Astrocyte (in vitro differentiated cells and primary cell): ENCODE data around the gene CPEB3. TPM values are rescaled to one million over a fixed set of nuclear protein-coding genes. Genes with fewer than 3 reads are reported as not detected.

Experiments
- DNase-seq: peaks from one replicate; pipeline ENCODE4 v3.0.0-alpha.2; 2010; ENCODE audit warnings: low read depth
- FAIRE-seq: peaks from 2 replicates; lab custom pipeline; 2011; peaks lifted over from hg19 to GRCh38; lab: Jason Lieb, UNC
- H2AFZ ChIP-seq: 2 replicates; pipeline ENCODE4 v1.6.0; 2012; ENCODE audit warnings: low read depth, low read length, inconsistent platforms
- H3K27ac ChIP-seq: 2 replicates; pipeline ENCODE4 v1.5.1; 2011; ENCODE audit warnings: low read depth, low read length, inconsistent platforms
- H3K27me3 ChIP-seq: 2 replicates; pipeline ENCODE4 v1.6.0; 2011; ENCODE audit warnings: low read length, inconsistent platforms; ENCODE audit not compliant: insufficient read depth
- H3K36me3 ChIP-seq: 2 replicates; pipeline ENCODE4 v1.5.1; 2011; ENCODE audit warnings: low read length, inconsistent platforms; ENCODE audit not compliant: insufficient read depth
- H3K4me1 ChIP-seq: 2 replicates; pipeline ENCODE4 v1.5.1; 2011; ENCODE audit warnings: low read length, inconsistent platforms; ENCODE audit not compliant: insufficient read depth
- H3K4me2 ChIP-seq: 2 replicates; pipeline ENCODE4 v1.6.0; 2012; ENCODE audit warnings: low read length, inconsistent platforms
- H3K4me3 ChIP-seq: 2 replicates; pipeline ENCODE4 v1.5.1; 2011; ENCODE audit warnings: low read depth, mild to moderate bottlenecking, low read length, inconsistent platforms; ENCODE audit not compliant: insufficient read depth
- H3K79me2 ChIP-seq: 2 replicates; pipeline ENCODE4 v1.6.0; 2012; ENCODE audit warnings: mild to moderate bottlenecking, low read length, inconsistent platforms; ENCODE audit not compliant: insufficient read depth
- H3K9ac ChIP-seq: 2 replicates; pipeline ENCODE4 v1.6.0; 2012; ENCODE audit warnings: mild to moderate bottlenecking, low read length, inconsistent platforms
- H3K9me3 ChIP-seq: 2 replicates; pipeline ENCODE4 v1.5.1; 2012; ENCODE audit warnings: low read depth, mild to moderate bottlenecking, low read length, inconsistent platforms; ENCODE audit not compliant: insufficient read depth
- H4K20me1 ChIP-seq: 2 replicates; pipeline ENCODE4 v1.6.0; 2012; ENCODE audit warnings: low read length, inconsistent platforms; ENCODE audit not compliant: insufficient read depth
- H3K27ac Mint-ChIP-seq: one replicate; pipeline ENCODE4 v1.8.0; 2021; ENCODE audit warnings: mild to moderate bottlenecking, mixed read lengths; ENCODE audit not compliant: unreplicated experiment
- H3K27me3 Mint-ChIP-seq: one replicate; pipeline ENCODE4 v1.8.0; 2021; ENCODE audit warnings: low read depth, mixed read lengths; ENCODE audit not compliant: unreplicated experiment
- H3K36me3 Mint-ChIP-seq: one replicate; pipeline ENCODE4 v1.8.0; 2021; ENCODE audit warnings: low read depth, mixed read lengths; ENCODE audit not compliant: unreplicated experiment
- H3K4me1 Mint-ChIP-seq: one replicate; pipeline ENCODE4 v1.8.0; 2021; ENCODE audit warnings: low read depth, mixed read lengths; ENCODE audit not compliant: unreplicated experiment
- H3K4me3 Mint-ChIP-seq: one replicate; pipeline ENCODE4 v1.8.0; 2021; ENCODE audit warnings: mild to moderate bottlenecking, moderate library complexity, mixed read lengths; ENCODE audit not compliant: unreplicated experiment
- H3K9me3 Mint-ChIP-seq: one replicate; pipeline ENCODE4 v1.8.0; 2021; ENCODE audit warnings: mild to moderate bottlenecking, mixed read lengths; ENCODE audit not compliant: unreplicated experiment
- CTCF ChIP-seq: IDR thresholded peaks from 2 replicates; pipeline ENCODE4 v1.5.1; 2011; ENCODE audit warnings: low read depth, mild to moderate bottlenecking, inconsistent platforms, low read length, moderate library complexity; ENCODE audit not compliant: insufficient read depth
- EZH2 ChIP-seq: IDR thresholded peaks from 2 replicates; pipeline ENCODE4 v1.6.1; 2012; ENCODE audit warnings: mild to moderate bottlenecking, low read length, inconsistent platforms; ENCODE audit not compliant: insufficient read depth
- total RNA-seq: library from RNA; stranded (reverse); gene quantifications from 2 replicates; pipeline ENCODE4 v1.2.1, GENCODE V29; 2021

The CPEB3 gene
- total RNA-seq, 1 donor from 2014 or later = 1.6 TPM

DNA sequence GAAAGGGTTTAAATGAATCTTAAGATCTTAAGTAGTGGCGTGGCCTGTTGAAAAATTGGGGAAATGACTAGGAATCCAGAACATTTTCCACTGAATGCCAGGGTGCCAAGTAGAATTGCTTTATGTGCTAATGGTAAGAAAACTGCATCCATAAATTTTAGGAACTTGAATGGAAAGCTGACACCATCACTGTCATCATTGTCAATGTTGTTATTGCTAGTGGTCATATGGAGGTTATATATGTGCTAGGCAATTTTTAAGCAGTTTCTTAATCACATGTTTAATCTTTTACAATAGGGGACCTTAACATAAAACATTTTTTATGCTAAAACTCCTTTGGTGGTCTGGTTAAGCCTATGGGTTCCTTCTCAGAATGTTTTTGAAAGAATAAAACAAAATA lies 13.2 kb upstream of the CPEB3 start:
- Mint-ChIP-seq H3K36me3 (no peaks in the 10 kb centered on the region), H3K4me3 (no peak overlapping the region), H3K27ac (no peak overlapping the region), H3K9me3 (no peaks in the 10 kb centered on the region), H3K27me3 (no peaks in the 10 kb centered on the region), H3K4me1 (peaks cover 5% of the 10 kb centered on the region)
- no peak overlapping the region for H3K4me2 ChIP-seq
- DNase-seq (no peak), FAIRE-seq (no peak)
- H3K4me1 ChIP-seq = no peaks in the 10 kb centered on the region
- no peak overlapping the region for H2AFZ ChIP-seq
- H3K27ac ChIP-seq = no peak overlapping the region
- H3K9me3 ChIP-seq = no peaks in the 10 kb centered on the region
- peaks cover 5% of the 10 kb centered on the region for H3K36me3 ChIP-seq
- no peak overlapping the region for H3K4me3 ChIP-seq
- H3K79me2 ChIP-seq = peaks cover 96% of the 10 kb centered on the region
- no peaks in the 10 kb centered on the region for H3K27me3 ChIP-seq
- peaks cover 94% of the 10 kb centered on the region for H4K20me1 ChIP-seq
- TF ChIP-seq EZH2 (no peak), CTCF (no peak)
- no peak overlapping the region for H3K9ac ChIP-seq

- FAIRE-seq = no peak
- DNase-seq = no peak
- Histone ChIP-seq H3K4me1 (no peaks in the 10 kb centered on the region), H4K20me1 (peaks cover 95% of the 10 kb centered on the region), H3K9me3 (no peaks in the 10 kb centered on the region), H2AFZ (no peak overlapping the region), H3K9ac (no peak overlapping the region), H3K27ac (no peak overlapping the region), H3K4me2 (no peak overlapping the region), H3K27me3 (no peaks in the 10 kb centered on the region), H3K79me2 (peaks cover 97% of the 10 kb centered on the region), H3K36me3 (peaks cover 5% of the 10 kb centered on the region), H3K4me3 (no peak overlapping the region)
- Mint-ChIP-seq H3K9me3 (no peaks in the 10 kb centered on the region), H3K4me1 (peaks cover 5% of the 10 kb centered on the region), H3K27ac (no peak overlapping the region), H3K27me3 (no peaks in the 10 kb centered on the region), H3K36me3 (no peaks in the 10 kb centered on the region), H3K4me3 (no peak overlapping the region)
- TF ChIP-seq CTCF = no peak
- no peak for TF ChIP-seq EZH2
Observed at GRCh38 chr10:92303096-92303495, 12.2 kb upstream of the CPEB3 start.

GRCh38 chr10:92298487-92298886 lies 7.6 kb upstream of the CPEB3 start:
- peaks cover 96% of the 10 kb centered on the region for H4K20me1 ChIP-seq
- H3K4me1 ChIP-seq = no peaks in the 10 kb centered on the region
- no peaks in the 10 kb centered on the region for H3K27me3 ChIP-seq
- H3K4me2 ChIP-seq = no peak overlapping the region
- DNase-seq = no peak
- H3K27ac Mint-ChIP-seq = no peak overlapping the region
- no peak overlapping the region for H3K9ac ChIP-seq
- H3K27ac ChIP-seq = no peak overlapping the region
- no peaks in the 10 kb centered on the region for H3K9me3 Mint-ChIP-seq
- H3K9me3 ChIP-seq = no peaks in the 10 kb centered on the region
- no peaks in the 10 kb centered on the region for H3K36me3 Mint-ChIP-seq
- no peak for FAIRE-seq
- H3K4me1 Mint-ChIP-seq = peaks cover 8% of the 10 kb centered on the region
- peaks cover 6% of the 10 kb centered on the region for H3K36me3 ChIP-seq
- no peak for TF ChIP-seq CTCF
- TF ChIP-seq EZH2 = no peak
- no peak overlapping the region for H2AFZ ChIP-seq
- H3K4me3 Mint-ChIP-seq = no peak overlapping the region
- H3K27me3 Mint-ChIP-seq = no peaks in the 10 kb centered on the region
- no peak overlapping the region for H3K4me3 ChIP-seq
- peaks cover 98% of the 10 kb centered on the region for H3K79me2 ChIP-seq
